Peyer's patch (tissue), 4 donors: ENCODE measurements around the gene MUTYH.
A peak's percentile ranks its signal among the peaks of the same experiment; 100 is the strongest.

Experiments used
- CTCF ChIP-seq, 6 experiments: fragments of 450-650 bp in 4 of 6; fragments of 200-600 bp in 2 of 6; sonication (generic) in 1 of 6; IDR thresholded peaks; one replicate each; pipeline ENCODE4 v1.5.1; 2017 to 2019; ENCODE audit warnings: antibody characterized with exemption in 6 of 6, mild to moderate bottlenecking in 3 of 6, moderate library complexity in 1 of 6
- POLR2A ChIP-seq, 2 donors: fragments of 450-650 bp; IDR thresholded peaks; one replicate each; pipeline ENCODE4 v1.5.1; 2017; ENCODE audit warnings: antibody characterized with exemption in 2 of 2, mild to moderate bottlenecking in 2 of 2, moderate library complexity in 2 of 2

DNA sequence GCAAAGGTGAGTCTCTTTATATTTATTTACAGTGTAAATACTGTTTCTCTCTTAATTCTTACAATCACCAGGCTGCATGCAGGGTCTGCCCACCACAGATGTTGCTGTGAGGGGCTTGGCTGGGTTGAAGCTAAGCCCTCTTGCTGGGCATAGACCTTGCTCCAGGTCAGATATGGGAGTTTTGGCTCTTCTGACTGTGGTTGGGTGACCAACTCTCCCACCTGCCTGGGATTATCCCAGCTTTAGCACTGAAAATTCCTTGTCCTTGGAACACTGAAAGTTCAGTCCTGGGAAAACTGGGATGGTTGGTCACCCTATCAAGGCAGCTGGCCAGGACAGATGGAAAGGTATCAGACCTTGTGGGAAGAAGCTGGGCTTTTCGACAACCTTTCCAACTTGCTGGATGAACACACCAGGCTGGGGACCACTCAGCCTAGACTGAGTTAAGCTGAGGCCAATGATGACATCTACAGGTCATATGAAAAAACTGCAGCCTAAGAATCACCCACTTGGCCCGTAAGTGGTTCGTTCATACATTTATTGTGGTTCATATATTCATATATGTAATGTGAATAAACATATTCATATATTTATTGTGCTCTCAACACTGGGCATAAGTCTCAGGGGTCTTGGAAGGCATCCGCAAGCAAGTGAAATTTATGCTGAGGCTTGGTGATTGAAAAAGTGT lies 40.1 kb downstream of the MUTYH start:
- peak; percentile 55 to 86 (median 77) for TF ChIP-seq CTCF (IDR thresholded peaks at IDR 0.05)
- TF ChIP-seq POLR2A (IDR thresholded peaks at IDR 0.05) = no peak
